GM18867 (cell line): ENCODE results near the gene CNMD.
"Not testable (repeated sequence)": the region's sequence is repeated elsewhere in the genome, so short reads cannot be mapped to it uniquely, and the experiment has no call there.

Source experiments
- ATAC-seq: cut with Tn5 transposase; IDR thresholded peaks from one replicate; pipeline ENCODE4 v1.9.1; 2021; ENCODE audit warnings: mild to moderate bottlenecking, moderate library complexity; ENCODE audit not compliant: unreplicated experiment

Gene CNMD

DNA sequence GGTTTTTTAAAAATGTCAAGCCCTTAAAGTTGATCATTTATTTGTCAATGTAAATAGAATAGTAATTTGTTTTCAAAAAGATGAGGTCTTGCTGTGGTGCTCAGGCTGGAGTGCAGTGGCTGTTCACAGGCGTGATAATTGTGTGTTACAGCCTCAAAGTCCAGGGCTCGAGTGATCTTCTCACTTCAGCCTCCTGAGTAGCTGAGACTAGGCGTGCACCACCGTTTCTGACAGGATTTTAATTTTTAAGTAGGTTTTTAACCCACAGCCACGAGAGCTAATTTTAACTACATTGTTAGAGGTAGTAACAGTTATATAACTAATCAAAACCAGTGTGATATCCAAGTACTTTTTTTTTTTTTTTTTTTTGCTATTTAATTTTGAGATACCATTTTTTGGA lies 43.1 kb downstream of the CNMD start:
- ATAC-seq, result no peak

GRCh38 chr13:52695856-52696255 lies 43.8 kb downstream of the CNMD start:
- ATAC-seq, result peak; percentile 60

- ATAC-seq, result no peak
Observed at GRCh38 chr13:52686376-52686775, 53.2 kb downstream of the CNMD start.

- not testable (repeated sequence) for ATAC-seq
Observed at GRCh38 chr13:52685806-52686205, 53.8 kb downstream of the CNMD start.

DNA sequence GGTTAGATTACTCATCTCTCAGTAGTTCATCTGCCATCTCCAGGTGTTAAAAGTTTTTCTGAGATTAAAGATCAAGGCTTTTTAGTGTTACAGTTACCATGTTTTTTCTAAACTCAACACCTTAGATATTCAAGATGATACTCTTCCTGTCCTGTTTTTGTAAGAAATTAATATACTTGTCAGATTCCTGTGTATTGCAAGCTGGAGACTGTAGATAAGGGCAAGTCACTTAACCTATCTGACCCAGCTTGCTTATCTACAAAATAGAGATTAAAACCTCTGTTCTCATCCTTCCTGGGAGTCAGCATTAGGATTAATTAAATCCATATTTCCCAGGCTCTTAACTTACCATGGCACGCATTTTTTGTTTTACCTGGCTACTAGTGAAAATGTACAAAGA lies 61.8 kb downstream of the CNMD start:
- no peak for ATAC-seq

- no peak for ATAC-seq
Observed at GRCh38 chr13:52673465-52673864, 66.2 kb downstream of the CNMD start.

DNA sequence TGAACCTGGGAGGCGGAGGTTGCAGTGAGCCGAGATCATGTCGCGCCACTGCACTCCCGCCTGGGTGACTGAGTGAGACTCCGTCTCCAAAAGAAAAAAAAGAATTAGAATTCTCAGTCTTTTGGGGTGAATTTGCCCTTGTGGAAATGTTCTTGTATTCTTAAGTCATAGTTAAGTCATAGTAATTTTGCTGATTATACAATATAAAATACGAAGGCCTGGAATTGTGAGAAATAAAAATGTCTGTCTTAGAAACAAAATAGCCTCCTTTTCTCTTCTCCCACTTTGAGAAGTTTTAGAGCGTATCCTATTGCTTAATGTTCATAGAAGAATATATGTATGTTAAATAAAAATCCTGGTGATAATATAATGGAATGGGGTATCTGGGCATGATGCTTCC lies 68.9 kb downstream of the CNMD start:
- no peak for ATAC-seq

GRCh38 chr13:52669677-52670076 lies 69.9 kb downstream of the CNMD start:
- no peak for ATAC-seq

- ATAC-seq, result no peak
Observed at GRCh38 chr13:52665325-52665724, 74.3 kb downstream of the CNMD start.

- no peak for ATAC-seq
Observed at GRCh38 chr13:52664272-52664671, 75.3 kb downstream of the CNMD start.

GRCh38 chr13:52659340-52659739 lies 80.3 kb downstream of the CNMD start:
- ATAC-seq, result no peak
